ACC112 (cell line): ENCODE data around the gene MAPK1.

Experiments
- H2AFZ ChIP-seq: fragments of 200-600 bp; sonication (generic); one replicate; pipeline ENCODE4 v1.6.0; 2017; ENCODE audit warnings: antibody characterized with exemption, low read length; ENCODE audit not compliant: unreplicated experiment
- H3K27ac ChIP-seq: fragments of 200-600 bp; sonication (generic); 2 replicates; pipeline ENCODE4 v1.5.1; 2014; ENCODE audit warnings: low read depth, mild to moderate bottlenecking, antibody characterized with exemption, low read length, moderate library complexity
- H3K27me3 ChIP-seq: fragments of 200-600 bp; sonication (generic); 2 replicates; pipeline ENCODE4 v1.6.1; 2014; ENCODE audit warnings: mild to moderate bottlenecking, antibody characterized with exemption, low read length, moderate library complexity, mixed read lengths; ENCODE audit not compliant: insufficient read depth
- H3K36me3 ChIP-seq: fragments of 200-600 bp; sonication (generic); 2 replicates; pipeline ENCODE4 v1.6.1; 2016; ENCODE audit warnings: mild to moderate bottlenecking, antibody characterized with exemption, low read length, moderate library complexity, mixed read lengths; ENCODE audit not compliant: insufficient read depth
- H3K4me1 ChIP-seq: fragments of 200-600 bp; sonication (generic); one replicate; pipeline ENCODE4 v1.6.1; 2016; ENCODE audit warnings: low read length, mixed read lengths; ENCODE audit not compliant: insufficient read depth, unreplicated experiment, control insufficient read depth
- H3K4me3 ChIP-seq: fragments of 200-600 bp; sonication (generic); 2 replicates; pipeline ENCODE4 v1.5.1; 2014; ENCODE audit warnings: mild to moderate bottlenecking, low read depth, low read length
- H3K79me2 ChIP-seq: fragments of 200-600 bp; sonication (generic); one replicate; pipeline ENCODE4 v1.6.0; 2016; ENCODE audit warnings: low read length; ENCODE audit not compliant: control insufficient read depth, unreplicated experiment, insufficient read depth

MAPK1 gene

GRCh38 chr22:21761994-21762680 is 105.3 kb downstream of the MAPK1 start:
- peaks cover 2% of the 10 kb centered on the region; the same call in 1 of the 2 replicates for H3K36me3 ChIP-seq
- no peaks in the 10 kb centered on the region for H3K27me3 ChIP-seq
- no peak overlapping the region for H3K27ac ChIP-seq
- H3K79me2 ChIP-seq, result no peaks in the 10 kb centered on the region
- H3K4me1 ChIP-seq, result peaks cover 8% of the 10 kb centered on the region
- H3K4me3 ChIP-seq, result no peak overlapping the region
- H2AFZ ChIP-seq, result no peak overlapping the region

- H3K27me3 ChIP-seq, result no peaks in the 10 kb centered on the region
- H3K4me1 ChIP-seq, result peaks cover 17% of the 10 kb centered on the region
- no peaks in the 10 kb centered on the region for H3K79me2 ChIP-seq
- H3K4me3 ChIP-seq, result no peak overlapping the region
- H3K27ac ChIP-seq, result no peak overlapping the region; the same call in 1 of the 2 replicates
- no peak overlapping the region for H2AFZ ChIP-seq
- H3K36me3 ChIP-seq, result peaks cover 2% of the 10 kb centered on the region; the same call in 1 of the 2 replicates
Measured at GRCh38 chr22:21761086-21761485, 106.4 kb downstream of the MAPK1 start.

- H3K36me3 ChIP-seq, result peaks cover 2% of the 10 kb centered on the region; the same call in 1 of the 2 replicates
- no peak overlapping the region for H3K4me3 ChIP-seq
- H2AFZ ChIP-seq, result no peak overlapping the region
- H3K27ac ChIP-seq, result no peak overlapping the region; the same call in 1 of the 2 replicates
- no peaks in the 10 kb centered on the region for H3K79me2 ChIP-seq
- H3K27me3 ChIP-seq, result no peaks in the 10 kb centered on the region
- H3K4me1 ChIP-seq, result peaks cover 20% of the 10 kb centered on the region
Measured at GRCh38 chr22:21760640-21761039, 106.8 kb downstream of the MAPK1 start.

GRCh38 chr22:21759646-21760376 is 107.6 kb downstream of the MAPK1 start:
- H3K4me1 ChIP-seq, result peaks cover 28% of the 10 kb centered on the region
- H3K27ac ChIP-seq, result no peak overlapping the region
- H3K79me2 ChIP-seq, result no peaks in the 10 kb centered on the region
- no peak overlapping the region for H3K4me3 ChIP-seq
- H2AFZ ChIP-seq, result no peak overlapping the region
- peaks cover 2% of the 10 kb centered on the region; the same call in 1 of the 2 replicates for H3K36me3 ChIP-seq
- H3K27me3 ChIP-seq, result no peaks in the 10 kb centered on the region

GRCh38 chr22:21759093-21759492 is 108.4 kb downstream of the MAPK1 start:
- no peak overlapping the region for H3K4me3 ChIP-seq
- no peak overlapping the region for H2AFZ ChIP-seq
- H3K27ac ChIP-seq, result no peak overlapping the region
- no peaks in the 10 kb centered on the region for H3K27me3 ChIP-seq
- peaks cover 2% of the 10 kb centered on the region; the same call in 1 of the 2 replicates for H3K36me3 ChIP-seq
- peaks cover 33% of the 10 kb centered on the region for H3K4me1 ChIP-seq
- H3K79me2 ChIP-seq, result no peaks in the 10 kb centered on the region

- H2AFZ ChIP-seq, result no peak overlapping the region
- peaks cover 2% of the 10 kb centered on the region; the same call in 1 of the 2 replicates for H3K36me3 ChIP-seq
- H3K27ac ChIP-seq, result no peak overlapping the region
- H3K27me3 ChIP-seq, result no peaks in the 10 kb centered on the region
- no peaks in the 10 kb centered on the region for H3K79me2 ChIP-seq
- H3K4me1 ChIP-seq, result peaks cover 33% of the 10 kb centered on the region
- H3K4me3 ChIP-seq, result no peak overlapping the region
Measured at GRCh38 chr22:21758091-21758864, 109.2 kb downstream of the MAPK1 start.

GRCh38 chr22:21755851-21756284 is 111.6 kb downstream of the MAPK1 start:
- peaks cover 30% of the 10 kb centered on the region for H3K4me1 ChIP-seq

GRCh38 chr22:21754523-21754922 is 112.9 kb downstream of the MAPK1 start:
- H2AFZ ChIP-seq, result no peak overlapping the region
- H3K27ac ChIP-seq, result peak overlapping the region; percentile 75; the same call in 1 of the 2 replicates
- H3K4me3 ChIP-seq, result peak overlapping the region; percentile 20
- peaks cover 25% of the 10 kb centered on the region for H3K4me1 ChIP-seq
- H3K79me2 ChIP-seq, result no peaks in the 10 kb centered on the region
- no peaks in the 10 kb centered on the region for H3K36me3 ChIP-seq
- H3K27me3 ChIP-seq, result no peaks in the 10 kb centered on the region

More at GRCh38 chr22:21755851-21756284, 111.6 kb downstream of the MAPK1 start:
- H3K4me3 ChIP-seq, result no peak overlapping the region
- no peak overlapping the region for H2AFZ ChIP-seq
- H3K79me2 ChIP-seq, result no peaks in the 10 kb centered on the region
- no peaks in the 10 kb centered on the region for H3K36me3 ChIP-seq
- no peaks in the 10 kb centered on the region for H3K27me3 ChIP-seq
- H3K27ac ChIP-seq, result peak overlapping the region; percentile 85

- Histone ChIP-seq H3K27ac (no peak overlapping the region), H3K79me2 (no peaks in the 10 kb centered on the region), H2AFZ (no peak overlapping the region), H3K27me3 (no peaks in the 10 kb centered on the region), H3K36me3 (no peaks in the 10 kb centered on the region), H3K4me1 (peaks cover 25% of the 10 kb centered on the region), H3K4me3 (no peak overlapping the region)
Measured at GRCh38 chr22:21753374-21754111, 113.9 kb downstream of the MAPK1 start.

GRCh38 chr22:21752276-21752675 is 115.2 kb downstream of the MAPK1 start:
- Histone ChIP-seq H3K36me3 (no peaks in the 10 kb centered on the region), H3K27ac (no peak overlapping the region), H3K27me3 (no peaks in the 10 kb centered on the region), H3K4me1 (peaks cover 25% of the 10 kb centered on the region), H3K79me2 (no peaks in the 10 kb centered on the region), H2AFZ (no peak overlapping the region), H3K4me3 (no peak overlapping the region)
